NCI-H82 treated with DMSO at 0.1 percent for 48 hours (cell line): ENCODE data around the gene PRR20A.
"Not testable (repeated sequence)": the region's sequence is repeated elsewhere in the genome, so short reads cannot be mapped to it uniquely, and the experiment has no call there.

Source experiments
- DNase-seq: peaks from one replicate; lab custom pipeline; 2025; ENCODE audit not compliant: unreplicated experiment; lab: John Stamatoyannopoulos, UW

Gene PRR20A

DNA sequence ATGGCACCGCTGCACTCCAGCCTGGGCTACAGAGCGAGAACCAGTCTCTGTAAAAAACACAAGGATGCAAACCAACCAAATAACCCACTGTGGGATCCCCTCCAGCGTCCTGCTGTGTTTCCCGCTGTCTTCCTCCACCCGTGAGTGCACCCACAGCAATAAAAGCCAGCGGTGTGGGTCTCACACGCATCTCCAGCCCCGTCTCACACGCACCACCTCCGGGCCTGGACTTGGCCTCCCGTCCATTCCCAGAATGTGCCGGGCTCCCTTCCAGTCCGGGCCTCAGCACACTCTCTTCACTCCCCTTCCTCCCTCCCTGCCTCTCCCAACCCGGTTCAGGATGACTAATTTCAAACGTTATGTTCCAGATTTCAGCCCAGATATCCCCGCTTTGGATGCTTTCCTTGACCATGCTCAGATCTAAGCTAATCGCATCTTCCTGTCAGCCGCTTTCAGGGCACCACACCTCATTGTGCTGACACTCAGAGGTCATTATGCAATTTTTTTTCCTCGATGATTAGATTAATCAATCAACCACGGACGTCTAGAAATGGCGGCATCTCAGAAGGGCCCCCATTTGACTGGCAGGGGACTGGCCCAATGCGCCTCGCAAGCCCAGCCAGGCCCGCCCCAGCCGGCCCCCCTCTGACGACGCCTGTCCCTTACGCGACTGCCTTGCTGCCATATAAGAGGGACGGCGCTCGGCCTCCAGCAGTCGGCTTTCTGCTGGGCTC is at the start of gene PRR20A:
TSS of gene PRR20A (plus strand) at position 684 of the 734 bp plus-strand sequence. CDS start 387 bp downstream, outside the sequence.
- not testable (repeated sequence) for DNase-seq

DNA sequence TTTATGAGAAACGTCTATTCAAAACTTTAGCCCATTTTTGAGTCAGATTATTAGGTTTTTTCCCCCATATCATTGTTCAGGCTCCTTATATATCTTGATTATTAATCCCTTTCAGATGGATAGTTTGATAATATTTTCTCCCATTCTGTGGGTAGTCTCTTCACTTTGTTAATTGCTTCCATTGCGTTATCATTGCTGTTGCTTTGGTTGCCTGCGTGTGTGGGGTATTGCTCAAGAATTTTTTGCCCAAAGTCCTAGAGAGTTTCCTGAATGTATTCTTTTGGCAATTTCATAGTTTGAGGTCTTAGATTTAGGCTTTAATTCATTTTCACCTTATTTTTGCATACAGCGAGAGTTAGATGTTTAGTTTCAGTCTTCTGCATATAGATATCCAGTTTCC is 25.8 kb upstream of the PRR20A start:
- DNase-seq = no peak

DNA sequence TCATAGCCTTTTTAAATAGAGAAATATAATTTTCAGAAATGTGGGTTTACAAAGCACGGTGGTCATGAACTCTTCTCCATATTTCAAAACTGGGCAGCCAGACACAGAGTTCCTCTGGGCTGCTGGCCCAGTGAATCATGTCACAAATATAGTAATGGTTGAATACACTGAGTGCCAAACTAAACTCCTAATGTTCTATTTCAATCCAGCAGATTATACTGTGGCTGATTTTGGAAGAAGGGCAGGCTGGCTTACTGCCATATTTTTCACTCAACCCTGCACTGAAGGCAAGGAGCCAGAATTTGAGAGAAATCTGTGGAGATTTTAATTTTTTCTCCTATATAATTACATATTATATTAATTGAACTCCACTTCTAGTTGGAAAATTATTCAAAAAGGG is 17.0 kb upstream of the PRR20A start:
- DNase-seq = no peak

DNA sequence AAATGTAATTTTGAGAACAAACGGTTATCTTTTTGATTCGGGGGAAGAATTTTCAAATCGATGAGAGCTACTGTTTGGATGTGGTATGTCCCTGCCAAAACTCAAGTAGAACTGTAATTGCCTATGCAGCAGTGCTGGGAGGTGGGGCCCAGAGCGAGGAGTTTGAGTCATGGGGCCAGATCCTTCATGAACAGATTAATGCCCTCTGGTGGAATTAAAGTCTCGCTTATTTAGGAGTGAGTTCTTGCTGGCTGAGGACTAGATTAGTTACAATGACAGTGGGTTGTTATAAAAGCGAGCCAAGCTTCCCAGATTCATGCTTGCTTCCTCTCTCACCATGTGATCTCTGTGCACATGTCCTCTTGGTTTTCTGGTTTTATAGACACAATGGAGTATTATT is 11.8 kb upstream of the PRR20A start:
- DNase-seq = no peak

DNA sequence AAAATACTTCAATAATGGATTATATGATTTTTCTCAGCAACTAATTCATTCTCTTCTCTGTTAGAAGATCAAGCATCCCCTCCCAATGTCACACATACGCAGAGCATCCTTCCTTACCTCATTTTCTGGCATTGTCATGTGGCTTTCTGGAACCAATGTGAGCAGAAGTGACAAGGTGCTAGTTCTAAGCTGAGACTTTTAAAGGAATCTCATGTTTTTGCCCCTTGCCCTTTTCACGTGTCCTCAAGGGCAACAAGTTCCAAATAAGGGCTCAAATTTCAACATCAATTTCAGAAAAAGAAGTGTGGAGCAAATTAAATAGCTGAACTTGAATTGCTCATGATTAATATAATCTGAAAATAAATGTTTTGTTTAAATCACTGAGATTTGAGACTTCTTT is 4.6 kb upstream of the PRR20A start:
- no peak for DNase-seq

DNA sequence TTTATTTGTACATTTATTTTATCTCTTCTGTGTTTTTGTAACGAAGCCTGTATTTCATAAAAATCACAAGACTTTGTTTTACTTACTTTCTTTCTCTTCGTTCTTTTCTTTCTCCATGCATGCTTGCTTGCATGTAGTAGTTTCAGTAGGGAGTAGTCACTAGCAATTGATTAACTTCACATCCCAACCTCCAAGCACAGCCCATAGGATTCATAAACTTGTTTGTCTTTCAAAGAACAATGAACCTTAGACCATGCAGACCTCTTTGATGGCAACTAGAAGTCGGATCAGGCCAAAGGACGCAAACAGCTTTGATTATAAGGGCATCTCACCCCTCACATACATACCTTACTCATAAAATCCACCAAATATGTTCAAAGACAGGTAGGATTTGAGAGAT is 3.1 kb upstream of the PRR20A start:
- no peak for DNase-seq

DNA sequence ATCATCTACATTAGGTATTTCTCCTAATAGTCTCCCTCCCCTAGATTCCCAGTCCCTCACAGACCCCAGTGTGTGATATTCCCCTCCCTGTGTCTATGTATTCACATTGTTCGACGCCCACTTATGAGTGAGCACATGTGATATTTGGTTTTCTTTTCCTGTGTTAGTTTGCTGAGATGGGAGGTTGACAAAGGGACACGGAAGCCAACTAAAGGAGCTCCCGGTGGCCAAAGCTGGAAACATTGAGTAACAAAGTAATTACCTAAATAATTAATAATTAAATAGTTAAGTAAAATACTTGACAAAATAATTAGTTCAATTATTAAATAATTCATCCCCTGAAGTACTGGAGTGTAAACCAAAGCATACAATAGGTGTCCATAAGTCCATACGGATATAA is 1.7 kb upstream of the PRR20A start:
- DNase-seq = no peak

DNA sequence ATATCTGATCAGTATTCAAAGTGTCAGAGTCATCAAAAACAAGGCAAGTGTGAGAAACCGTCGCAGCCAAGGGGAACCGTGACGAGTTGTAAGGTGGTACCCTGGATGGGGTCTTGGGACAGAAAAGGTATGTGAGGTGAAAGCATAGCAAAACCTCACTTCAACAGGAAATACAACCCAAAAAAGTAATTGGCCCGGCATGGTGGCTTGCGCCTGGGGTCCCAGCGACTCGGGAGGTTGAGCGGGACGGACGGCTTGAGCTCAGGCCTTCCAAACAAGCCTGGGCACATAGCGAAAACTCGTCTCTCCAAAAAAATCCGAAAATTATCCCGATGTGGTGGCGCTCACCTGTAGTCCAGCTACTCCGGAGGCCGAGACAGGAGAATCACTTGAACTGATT is 937 bp upstream of the PRR20A start:
- DNase-seq = not testable (repeated sequence)

DNA sequence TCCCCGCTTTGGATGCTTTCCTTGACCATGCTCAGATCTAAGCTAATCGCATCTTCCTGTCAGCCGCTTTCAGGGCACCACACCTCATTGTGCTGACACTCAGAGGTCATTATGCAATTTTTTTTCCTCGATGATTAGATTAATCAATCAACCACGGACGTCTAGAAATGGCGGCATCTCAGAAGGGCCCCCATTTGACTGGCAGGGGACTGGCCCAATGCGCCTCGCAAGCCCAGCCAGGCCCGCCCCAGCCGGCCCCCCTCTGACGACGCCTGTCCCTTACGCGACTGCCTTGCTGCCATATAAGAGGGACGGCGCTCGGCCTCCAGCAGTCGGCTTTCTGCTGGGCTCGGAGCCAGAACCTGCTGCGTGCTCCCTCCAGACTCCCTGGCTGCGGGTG is 6.5 kb downstream of the PRR20A start, which contains the start of gene PRR20B:
TSS of gene PRR20B (plus strand) at position 301 of the 400 bp plus-strand sequence. CDS start 387 bp downstream, outside the sequence.
- DNase-seq = not testable (repeated sequence)

DNA sequence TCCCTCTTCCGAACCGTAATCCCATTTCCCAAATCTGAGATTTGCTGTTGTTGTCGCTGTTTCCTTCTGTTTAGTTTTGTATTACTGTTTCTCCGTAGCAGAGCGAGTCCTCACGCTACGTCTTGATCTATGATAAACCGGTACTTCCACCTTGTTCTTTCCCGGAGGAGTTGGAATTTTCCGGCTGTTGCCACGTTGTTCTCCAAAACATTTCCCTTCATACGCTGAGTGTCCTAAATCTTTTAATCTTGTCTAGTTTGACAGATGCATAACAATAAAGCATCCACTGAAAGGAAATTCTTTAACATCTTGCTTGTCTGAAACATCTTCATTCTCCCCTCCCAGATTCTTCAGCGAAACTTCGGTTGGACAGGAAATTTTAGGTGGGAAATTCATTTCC is 7.4 kb downstream of the PRR20A start:
- not testable (repeated sequence) for DNase-seq

DNA sequence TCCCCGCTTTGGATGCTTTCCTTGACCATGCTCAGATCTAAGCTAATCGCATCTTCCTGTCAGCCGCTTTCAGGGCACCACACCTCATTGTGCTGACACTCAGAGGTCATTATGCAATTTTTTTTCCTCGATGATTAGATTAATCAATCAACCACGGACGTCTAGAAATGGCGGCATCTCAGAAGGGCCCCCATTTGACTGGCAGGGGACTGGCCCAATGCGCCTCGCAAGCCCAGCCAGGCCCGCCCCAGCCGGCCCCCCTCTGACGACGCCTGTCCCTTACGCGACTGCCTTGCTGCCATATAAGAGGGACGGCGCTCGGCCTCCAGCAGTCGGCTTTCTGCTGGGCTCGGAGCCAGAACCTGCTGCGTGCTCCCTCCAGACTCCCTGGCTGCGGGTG is 13.0 kb downstream of the PRR20A start, which contains the start of gene PRR20C:
TSS of gene PRR20C (plus strand) at position 301 of the 400 bp plus-strand sequence. CDS start 387 bp downstream, outside the sequence.
- DNase-seq = not testable (repeated sequence)

DNA sequence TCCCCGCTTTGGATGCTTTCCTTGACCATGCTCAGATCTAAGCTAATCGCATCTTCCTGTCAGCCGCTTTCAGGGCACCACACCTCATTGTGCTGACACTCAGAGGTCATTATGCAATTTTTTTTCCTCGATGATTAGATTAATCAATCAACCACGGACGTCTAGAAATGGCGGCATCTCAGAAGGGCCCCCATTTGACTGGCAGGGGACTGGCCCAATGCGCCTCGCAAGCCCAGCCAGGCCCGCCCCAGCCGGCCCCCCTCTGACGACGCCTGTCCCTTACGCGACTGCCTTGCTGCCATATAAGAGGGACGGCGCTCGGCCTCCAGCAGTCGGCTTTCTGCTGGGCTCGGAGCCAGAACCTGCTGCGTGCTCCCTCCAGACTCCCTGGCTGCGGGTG is 19.6 kb downstream of the PRR20A start, which contains the start of gene PRR20D:
TSS of gene PRR20D (plus strand) at position 301 of the 400 bp plus-strand sequence. CDS start 387 bp downstream, outside the sequence.
- DNase-seq = not testable (repeated sequence)

DNA sequence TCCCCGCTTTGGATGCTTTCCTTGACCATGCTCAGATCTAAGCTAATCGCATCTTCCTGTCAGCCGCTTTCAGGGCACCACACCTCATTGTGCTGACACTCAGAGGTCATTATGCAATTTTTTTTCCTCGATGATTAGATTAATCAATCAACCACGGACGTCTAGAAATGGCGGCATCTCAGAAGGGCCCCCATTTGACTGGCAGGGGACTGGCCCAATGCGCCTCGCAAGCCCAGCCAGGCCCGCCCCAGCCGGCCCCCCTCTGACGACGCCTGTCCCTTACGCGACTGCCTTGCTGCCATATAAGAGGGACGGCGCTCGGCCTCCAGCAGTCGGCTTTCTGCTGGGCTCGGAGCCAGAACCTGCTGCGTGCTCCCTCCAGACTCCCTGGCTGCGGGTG is 26.2 kb downstream of the PRR20A start, which contains the start of gene PRR20E:
TSS of gene PRR20E (plus strand) at position 301 of the 400 bp plus-strand sequence. CDS start 387 bp downstream, outside the sequence.
- not testable (repeated sequence) for DNase-seq

DNA sequence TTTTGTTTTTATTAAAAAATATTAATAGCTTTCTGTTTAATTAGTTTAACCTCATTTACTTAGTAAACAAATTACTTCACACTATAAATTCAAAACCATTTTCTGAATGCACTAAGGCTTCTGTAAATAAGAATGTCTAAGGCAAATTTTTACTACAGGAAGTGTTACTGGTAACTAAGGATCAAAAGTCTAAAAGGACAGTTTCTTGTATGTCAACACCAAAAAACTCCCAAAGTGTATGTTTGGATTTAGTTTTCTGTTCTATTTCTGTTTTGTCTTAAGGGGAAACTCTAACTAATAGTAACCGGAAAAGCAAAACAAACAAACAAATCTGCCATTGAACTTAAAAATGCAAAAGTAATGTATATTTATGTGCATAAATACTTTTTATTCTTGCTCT is 50.9 kb downstream of the PRR20A start:
- no peak for DNase-seq
